HepG2 (cell line): ENCODE measurements around the gene PRDX3. TPM values are rescaled to one million over a fixed set of nuclear protein-coding genes. Genes with fewer than 3 reads are reported as not detected.

ENCODE experiments used
- BRF2 ChIP-seq: sonication (generic); formaldehyde crosslinking; IDR thresholded peaks from 2 replicates; pipeline ENCODE4 v1.8.1; 2022; ENCODE audit warnings: mild to moderate bottlenecking, missing genetic modification reagents
- DDIT3 ChIP-seq: sonication (generic); formaldehyde crosslinking; IDR thresholded peaks from 2 replicates; pipeline ENCODE4 v1.4.0; 2020; ENCODE audit warnings: mild to moderate bottlenecking, missing genetic modification reagents
- DPF2 ChIP-seq: sonication (generic); formaldehyde crosslinking; IDR thresholded peaks from 2 replicates; pipeline ENCODE4 v1.4.0; 2020; ENCODE audit warnings: mild to moderate bottlenecking, low read depth, missing genetic modification reagents, borderline replicate concordance
- HDAC1 ChIP-seq: sonication (generic); formaldehyde crosslinking; IDR thresholded peaks from 2 replicates; pipeline ENCODE4 v1.5.1; 2020; ENCODE audit warnings: mild to moderate bottlenecking, missing genetic modification reagents
- LRRFIP1 ChIP-seq: sonication (generic); formaldehyde crosslinking; conservative IDR thresholded peaks from 2 replicates; pipeline ENCODE4 v1.4.0; 2020; ENCODE audit warnings: missing genetic modification reagents
- NR2F1 ChIP-seq, 2 experiments: fragments of 450-650 bp in 1 of 2; formaldehyde crosslinking in 1 of 2; IDR thresholded peaks; 2 replicates each; pipeline versions ENCODE4 v1.5.0 to v1.6.1; 2016 to 2020; ENCODE audit warnings: mild to moderate bottlenecking in 1 of 2, missing compliant biosample characterization in 1 of 2, missing genetic modification reagents in 1 of 2, moderate library complexity in 1 of 2
- NR2F2 ChIP-seq: IDR thresholded peaks from 2 replicates; pipeline ENCODE4 v1.6.1; 2012; ENCODE audit warnings: low read depth, inconsistent platforms, borderline replicate concordance
- SIN3A ChIP-seq: IDR thresholded peaks from 2 replicates; pipeline ENCODE4 v1.6.1; 2011; ENCODE audit warnings: low read depth, mild to moderate bottlenecking, control low read depth, low read length, borderline replicate concordance
- SIN3B ChIP-seq: fragments of 150-350 bp; IDR thresholded peaks from 2 replicates; pipeline ENCODE4 v1.6.1; 2014; ENCODE audit warnings: low read length
- SKIL ChIP-seq: sonication (generic); formaldehyde crosslinking; IDR thresholded peaks from 2 replicates; pipeline ENCODE4 v1.8.0; 2022; ENCODE audit warnings: missing genetic modification reagents, mild to moderate bottlenecking, moderate library complexity, borderline replicate concordance
- ZEB1 ChIP-seq: IDR thresholded peaks from 2 replicates; pipeline ENCODE4 v1.6.1; 2012; ENCODE audit warnings: mild to moderate bottlenecking, low read depth, inconsistent platforms; ENCODE audit not compliant: insufficient replicate concordance
- ZFX ChIP-seq: sonication (generic); formaldehyde crosslinking; IDR thresholded peaks from 2 replicates; pipeline ENCODE4 v1.4.0; 2020; ENCODE audit warnings: mild to moderate bottlenecking, low read depth, missing genetic modification reagents, moderate library complexity
- ZGPAT ChIP-seq: IDR thresholded peaks from 2 replicates; pipeline ENCODE4 v1.6.1; 2016; ENCODE audit warnings: mild to moderate bottlenecking
- ZMYM2 ChIP-seq: sonication (generic); formaldehyde crosslinking; IDR thresholded peaks from 2 replicates; pipeline ENCODE4 v1.8.0; 2022; ENCODE audit warnings: mild to moderate bottlenecking, missing genetic modification reagents
- ZNF282 ChIP-seq: fragments of 450-650 bp; IDR thresholded peaks from 2 replicates; pipeline ENCODE4 v1.6.1; 2018; ENCODE audit not compliant: partially characterized antibody
- ZNF317 ChIP-seq: sonication (generic); formaldehyde crosslinking; IDR thresholded peaks from 2 replicates; pipeline ENCODE4 v1.5.0; 2020; ENCODE audit warnings: mild to moderate bottlenecking, missing genetic modification reagents
- ZNF44 ChIP-seq: sonication (generic); formaldehyde crosslinking; IDR thresholded peaks from 2 replicates; pipeline ENCODE4 v1.5.1; 2020; ENCODE audit warnings: mild to moderate bottlenecking, missing genetic modification reagents
- ZNF552 ChIP-seq: sonication (generic); formaldehyde crosslinking; IDR thresholded peaks from 2 replicates; pipeline ENCODE4 v1.9.0; 2022; ENCODE audit warnings: missing genetic modification reagents, mild to moderate bottlenecking, borderline replicate concordance
- ZNF605 ChIP-seq: sonication (generic); formaldehyde crosslinking; IDR thresholded peaks from 2 replicates; pipeline ENCODE4 v1.8.0; 2022; ENCODE audit warnings: mild to moderate bottlenecking, missing genetic modification reagents
- ZNF614 ChIP-seq: IDR thresholded peaks from 2 replicates; pipeline ENCODE4 v1.6.1; 2018; ENCODE audit warnings: missing biosample characterization, missing genetic modification reagents, inconsistent platforms, borderline replicate concordance
- ZNF850 ChIP-seq: sonication (generic); formaldehyde crosslinking; conservative IDR thresholded peaks from 2 replicates; pipeline ENCODE4 v1.9.0; 2021; ENCODE audit warnings: mild to moderate bottlenecking, missing genetic modification reagents
- polyA plus RNA-seq, 8 experiments: library from polyadenylated mRNA; depleted of rRNA in 3 of 8; stranded (reverse) in 7 of 8; unstranded in 1 of 8; fragments of >200 nt; fragmentation: Illumina TruSeq in 4 of 8; extraction: Trizol in 4 of 8; gene quantifications; 2 replicates each; pipeline versions ENCODE4 v1.2.1 to v1.2.3, GENCODE V29; 2011 to 2016; ENCODE audit warnings: low read depth in 4 of 8, missing spikeins in 1 of 8, mixed read lengths in 1 of 8; ENCODE audit not compliant: insufficient read depth in 1 of 8
- total RNA-seq, 5 experiments: library from RNA; depleted of rRNA; stranded (reverse); fragments of >200 nt; fragmentation: Illumina TruSeq; extraction: Trizol; gene quantifications; 2 replicates each; pipeline ENCODE4 v1.2.3, GENCODE V29; 2016; ENCODE audit warnings: low read depth in 1 of 5
- TF ChIP-seq, protein P1 (sequence below): sonication (generic); formaldehyde crosslinking; IDR thresholded peaks from 2 replicates; pipeline ENCODE4 v1.4.0; 2020; ENCODE audit warnings: missing genetic modification reagents

The PRDX3 gene
- total and polyA plus RNA-seq, 2 of the 13 experiments (the other 11 are each of a cell fraction or from before 2014, with no cell fraction given) = 407 to 565 TPM

- TF ChIP-seq ZMYM2 (CRISPR knock-in tag) (peak; percentile 71; the same call in 1 of the 2 replicates), ZNF282 (no peak), ZNF850 (CRISPR knock-in tag) (no peak), ZNF605 (CRISPR knock-in tag) (0 out of 2 replicates have a peak, but pooled peaks have one; percentile 35), SIN3B (no peak), DDIT3 (CRISPR knock-in tag) (no peak), ZGPAT (CRISPR knock-in tag) (peak; percentile 94), LRRFIP1 (CRISPR knock-in tag) (no peak), ZFX (CRISPR knock-in tag) (peak; percentile 42; the same call in 1 of the 2 replicates), HDAC1 (CRISPR knock-in tag) (peak; percentile 85), NR2F2 (peak; percentile 42; the same call in 1 of the 2 replicates), ZNF552 (CRISPR knock-in tag) (no peak), SKIL (peak; percentile 97), ZNF614 (peak; percentile 62; the same call in 1 of the 2 replicates), DPF2 (CRISPR knock-in tag) (peak; percentile 82; the same call in 1 of the 2 replicates), BRF2 (CRISPR knock-in tag) (no peak), ZNF317 (CRISPR knock-in tag) (peak; percentile 47; the same call in 1 of the 2 replicates), ZNF44 (CRISPR knock-in tag) (no peak), SIN3A (0 out of 2 replicates have a peak, but pooled peaks have one; percentile 24), NR2F1 (CRISPR knock-in tag; IDR thresholded peaks at IDR 0.05) (peak; percentile 23 to 38; a peak in 3 of 4 replicates), ZEB1 (peak; percentile 67)
- TF ChIP-seq, protein P1, sequence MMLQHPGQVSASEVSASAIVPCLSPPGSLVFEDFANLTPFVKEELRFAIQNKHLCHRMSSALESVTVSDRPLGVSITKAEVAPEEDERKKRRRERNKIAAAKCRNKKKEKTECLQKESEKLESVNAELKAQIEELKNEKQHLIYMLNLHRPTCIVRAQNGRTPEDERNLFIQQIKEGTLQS (CRISPR knock-in tag) = peak; percentile 74
These were observed 58.2 kb downstream of the PRDX3 start (continued) for GRCh38 chr10:119120413-119120867.
